Subcutaneous abdominal adipose tissue (tissue), 5 donors: ENCODE measurements around the gene MAP4K3.

Experiments
- H3K27ac ChIP-seq: one replicate; pipeline ENCODE4 v1.7.0; 2013; ENCODE audit warnings: low read depth, mild to moderate bottlenecking, inconsistent platforms, low read length, moderate library complexity
- H3K27me3 ChIP-seq, 5 donors: one replicate each; pipeline ENCODE4 v1.7.0; 2013; ENCODE audit warnings: low read length in 5 of 5, inconsistent platforms in 1 of 5; ENCODE audit not compliant: control insufficient read depth in 5 of 5, insufficient read depth in 4 of 5
- H3K36me3 ChIP-seq, 5 donors: one replicate each; pipeline ENCODE4 v1.7.0; 2013; ENCODE audit warnings: low read length in 5 of 5; ENCODE audit not compliant: control insufficient read depth in 5 of 5, insufficient read depth in 5 of 5
- H3K4me1 ChIP-seq, 5 donors: one replicate each; pipeline ENCODE4 v1.7.0; 2013; ENCODE audit warnings: low read length in 5 of 5, mild to moderate bottlenecking in 3 of 5, moderate library complexity in 1 of 5; ENCODE audit not compliant: control insufficient read depth in 5 of 5, insufficient read depth in 5 of 5
- H3K4me3 ChIP-seq, 5 donors: one replicate each; pipeline ENCODE4 v1.7.0; 2013; ENCODE audit warnings: low read length in 5 of 5, low read depth in 1 of 5
- H3K9ac ChIP-seq, 5 donors: one replicate each; pipeline ENCODE4 v1.7.0; 2013; ENCODE audit warnings: low read length in 5 of 5, mild to moderate bottlenecking in 4 of 5, moderate library complexity in 3 of 5
- H3K9me3 ChIP-seq, 5 donors: one replicate each; pipeline ENCODE4 v1.7.0; 2013; ENCODE audit warnings: low read length in 5 of 5; ENCODE audit not compliant: control insufficient read depth in 5 of 5
- donor health status: healthy.
- donor health status: healthy.
- donor health status: healthy.
- donor health status: healthy.
- donor health status: healthy.

Gene MAP4K3

GRCh38 chr2:39436592-39437521, at the start of gene MAP4K3:
TSS of gene MAP4K3 (minus strand) at chr2:39437285. CDS start at chr2:39436987, 298 bp downstream.
- Histone ChIP-seq H3K4me3 (peak within 1 kb of the TSS; percentile 93 to 99 (median 94)), H3K9me3 (no peaks in the 10 kb centered on the region), H3K36me3 (no peaks in the 10 kb centered on the region), H3K9ac (peak within 1 kb of the TSS; percentile 87 to 100 (median 97)), H3K4me1 (peaks cover 0 to 72% (median 69%) of the 10 kb centered on the region in 5 donors), H3K27ac (peak within 1 kb of the TSS; percentile 98), H3K27me3 (no peaks in the 10 kb centered on the region)

GRCh38 chr2:39486071-39486470, 49.0 kb upstream of the MAP4K3 start:
- Histone ChIP-seq H3K36me3 (no peaks in the 10 kb centered on the region), H3K9me3 (no peaks in the 10 kb centered on the region), H3K27ac (no peak overlapping the region), H3K4me1 (peaks cover 0 to 36% (median 30%) of the 10 kb centered on the region in 5 donors), H3K4me3 (no peak overlapping the region), H3K27me3 (no peaks in the 10 kb centered on the region), H3K9ac (no peak overlapping the region)

- Histone ChIP-seq H3K27me3 (no peaks in the 10 kb centered on the region), H3K36me3 (no peaks in the 10 kb centered on the region), H3K9ac (peak overlapping the region in 1 of 5 donors; percentile 29), H3K4me1 (peaks cover 0 to 36% (median 30%) of the 10 kb centered on the region in 5 donors), H3K9me3 (no peaks in the 10 kb centered on the region), H3K27ac (peak overlapping the region; percentile 6), H3K4me3 (no peak overlapping the region)
Measured at GRCh38 chr2:39484620-39485495, 47.8 kb upstream of the MAP4K3 start.

- H3K9me3 ChIP-seq, result no peaks in the 10 kb centered on the region
Measured at GRCh38 chr2:39484206-39484605, 47.1 kb upstream of the MAP4K3 start.

GRCh38 chr2:39483534-39483933, 46.4 kb upstream of the MAP4K3 start:
- Histone ChIP-seq H3K4me3 (no peak overlapping the region), H3K27me3 (no peaks in the 10 kb centered on the region), H3K36me3 (no peaks in the 10 kb centered on the region), H3K9me3 (no peaks in the 10 kb centered on the region), H3K27ac (no peak overlapping the region), H3K4me1 (peaks cover 0 to 36% (median 30%) of the 10 kb centered on the region in 5 donors), H3K9ac (no peak overlapping the region)

More at GRCh38 chr2:39484206-39484605, 47.1 kb upstream of the MAP4K3 start:
- H3K36me3 ChIP-seq, result no peaks in the 10 kb centered on the region
- peak overlapping the region in 1 of 5 donors; percentile 22 for H3K4me3 ChIP-seq
- no peaks in the 10 kb centered on the region for H3K27me3 ChIP-seq
- peak overlapping the region; percentile 6 for H3K27ac ChIP-seq
- H3K9ac ChIP-seq, result no peak overlapping the region
- peaks cover 0 to 36% (median 30%) of the 10 kb centered on the region in 5 donors for H3K4me1 ChIP-seq

- no peaks in the 10 kb centered on the region for H3K9me3 ChIP-seq
- no peaks in the 10 kb centered on the region for H3K27me3 ChIP-seq
- H3K4me1 ChIP-seq, result peaks cover 0 to 28% (median 19%) of the 10 kb centered on the region in 5 donors
- H3K4me3 ChIP-seq, result no peak overlapping the region
- no peak overlapping the region for H3K27ac ChIP-seq
- H3K36me3 ChIP-seq, result peaks cover 0 to 12% (median 5%) of the 10 kb centered on the region in 5 donors
- H3K9ac ChIP-seq, result no peak overlapping the region
Measured at GRCh38 chr2:39481611-39482010, 44.5 kb upstream of the MAP4K3 start.

GRCh38 chr2:39479696-39480095, 42.6 kb upstream of the MAP4K3 start:
- no peak overlapping the region for H3K9ac ChIP-seq
- peaks cover 2 to 14% (median 9%) of the 10 kb centered on the region in 5 donors for H3K36me3 ChIP-seq
- H3K4me3 ChIP-seq, result no peak overlapping the region
- no peak overlapping the region for H3K27ac ChIP-seq
- no peaks in the 10 kb centered on the region for H3K27me3 ChIP-seq
- no peaks in the 10 kb centered on the region for H3K9me3 ChIP-seq
- H3K4me1 ChIP-seq, result peaks cover 0 to 22% (median 14%) of the 10 kb centered on the region in 5 donors

- peaks cover 0 to 17% (median 11%) of the 10 kb centered on the region in 5 donors for H3K4me1 ChIP-seq
- H3K27me3 ChIP-seq, result no peaks in the 10 kb centered on the region
- H3K9me3 ChIP-seq, result no peaks in the 10 kb centered on the region
- peaks cover 2 to 14% (median 9%) of the 10 kb centered on the region in 5 donors for H3K36me3 ChIP-seq
- H3K27ac ChIP-seq, result no peak overlapping the region
- H3K9ac ChIP-seq, result no peak overlapping the region
- H3K4me3 ChIP-seq, result no peak overlapping the region
Measured at GRCh38 chr2:39479053-39479670, 42.1 kb upstream of the MAP4K3 start.

- Histone ChIP-seq H3K9me3 (no peaks in the 10 kb centered on the region), H3K27ac (no peak overlapping the region), H3K4me1 (peaks cover 0 to 2% (median 0%) of the 10 kb centered on the region in 5 donors), H3K27me3 (no peaks in the 10 kb centered on the region), H3K9ac (no peak overlapping the region), H3K4me3 (no peak overlapping the region), H3K36me3 (peaks cover 2 to 14% (median 9%) of the 10 kb centered on the region in 5 donors)
Measured at GRCh38 chr2:39476524-39476923, 39.4 kb upstream of the MAP4K3 start.
